RWPE2 (cell line): Measurements from ENCODE around the gene APOB.

Experiments used
- ATAC-seq: fragments of 200-7000 bp; cut with Tn5 transposase; 3 replicates; pipeline ENCODE4 v1.9.1; 2021; ENCODE audit warnings: low read depth
- DNase-seq: peaks from one replicate; pipeline ENCODE4 v3.0.0-alpha.2; 2020; ENCODE audit warnings: low spot score
- H3K27ac ChIP-seq: fragments of 450-650 bp; 2 replicates; pipeline ENCODE4 v1.5.1; 2017; ENCODE audit warnings: mild to moderate bottlenecking; ENCODE audit not compliant: poor library complexity, severe bottlenecking
- H3K27me3 ChIP-seq: fragments of 250-450 bp; sonication (Bioruptor Pico); 2 replicates; pipeline ENCODE4 v1.5.1; 2021; ENCODE audit warnings: mild to moderate bottlenecking, moderate library complexity; ENCODE audit not compliant: insufficient read depth, poor library complexity, severe bottlenecking
- H3K36me3 ChIP-seq: fragments of 250-450 bp; sonication (Bioruptor Pico); 2 replicates; pipeline ENCODE4 v1.5.1; 2020; ENCODE audit warnings: low read depth, mild to moderate bottlenecking, moderate library complexity
- H3K4me1 ChIP-seq: fragments of 250-450 bp; sonication (Bioruptor Pico); 2 replicates; pipeline ENCODE4 v1.5.1; 2021; ENCODE audit warnings: mild to moderate bottlenecking, moderate library complexity; ENCODE audit not compliant: insufficient read depth, poor library complexity, severe bottlenecking
- H3K4me3 ChIP-seq: fragments of 250-450 bp; sonication (Bioruptor Pico); 2 replicates; pipeline ENCODE4 v1.5.1; 2021; ENCODE audit warnings: mild to moderate bottlenecking, moderate library complexity; ENCODE audit not compliant: severe bottlenecking
- H3K9me3 ChIP-seq: fragments of 250-450 bp; sonication (Bioruptor Pico); 2 replicates; pipeline ENCODE4 v1.5.1; 2021; ENCODE audit warnings: mild to moderate bottlenecking, moderate library complexity; ENCODE audit not compliant: severe bottlenecking
- CTCF ChIP-seq: fragments of 450-650 bp; IDR thresholded peaks from one replicate; pipeline ENCODE4 v1.5.1; 2017; ENCODE audit warnings: mild to moderate bottlenecking, moderate library complexity; ENCODE audit not compliant: poor library complexity, severe bottlenecking

The APOB gene

GRCh38 chr2:21009662-21010225 lies 34.1 kb downstream of the APOB start:
- H3K9me3 ChIP-seq: no peaks in the 10 kb centered on the region
- no peaks in the 10 kb centered on the region for H3K27me3 ChIP-seq
- no peak overlapping the region for H3K4me3 ChIP-seq
- H3K4me1 ChIP-seq: no peaks in the 10 kb centered on the region
- DNase-seq: no peak
- TF ChIP-seq CTCF: no peak
- H3K27ac ChIP-seq: no peak overlapping the region
- H3K36me3 ChIP-seq: no peaks in the 10 kb centered on the region
- no peak for ATAC-seq

DNA sequence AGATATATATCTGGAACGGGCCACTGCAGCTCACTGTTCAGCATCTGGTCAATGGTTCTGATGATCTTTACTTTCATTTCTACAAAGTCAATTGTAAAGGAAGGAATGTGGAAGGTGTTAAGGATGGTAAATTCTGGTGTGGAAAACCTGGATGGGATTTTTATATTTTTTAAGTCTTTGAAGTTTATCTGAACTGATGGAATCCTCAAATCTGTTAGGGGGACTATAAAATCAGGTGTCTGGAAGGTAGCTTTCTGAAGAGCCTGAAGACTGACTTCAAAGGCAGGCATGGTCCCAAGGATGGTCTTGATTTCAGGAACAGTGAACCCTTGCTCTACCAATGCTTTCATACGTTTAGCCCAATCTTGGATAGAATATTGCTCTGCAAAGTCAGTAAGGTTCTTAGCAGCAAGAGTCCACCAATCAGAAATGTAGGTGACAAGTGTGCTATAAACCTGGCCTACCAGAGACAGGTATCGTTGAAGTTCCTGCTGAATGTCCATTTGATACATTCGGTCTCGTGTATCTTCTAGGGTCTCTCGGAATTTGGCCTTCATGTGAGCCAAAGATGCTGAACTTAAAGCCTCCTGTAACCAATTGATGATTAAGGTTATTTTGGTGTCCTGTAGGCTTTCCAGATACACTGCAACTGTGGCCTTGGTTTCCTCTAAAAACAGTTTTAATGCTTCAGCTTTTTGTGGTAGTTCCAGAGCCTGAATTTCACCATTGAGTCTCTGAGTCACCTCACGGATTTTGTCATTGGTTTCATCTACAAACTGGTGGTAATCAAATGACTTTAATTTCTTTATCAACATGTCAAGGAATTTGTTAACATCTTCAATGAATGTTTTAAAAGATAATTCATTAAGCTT lies 34.8 kb downstream of the APOB start:
- H3K4me1 ChIP-seq: no peaks in the 10 kb centered on the region
- DNase-seq: no peak
- H3K4me3 ChIP-seq: no peak overlapping the region
- no peak overlapping the region for H3K27ac ChIP-seq
- ATAC-seq: no peak
- no peaks in the 10 kb centered on the region for H3K36me3 ChIP-seq
- H3K27me3 ChIP-seq: no peaks in the 10 kb centered on the region
- no peak for TF ChIP-seq CTCF
- no peaks in the 10 kb centered on the region for H3K9me3 ChIP-seq

- no peak overlapping the region for H3K27ac ChIP-seq
- H3K27me3 ChIP-seq: no peaks in the 10 kb centered on the region
- DNase-seq: no peak
- no peaks in the 10 kb centered on the region for H3K4me1 ChIP-seq
- ATAC-seq: no peak
- H3K36me3 ChIP-seq: no peaks in the 10 kb centered on the region
- H3K4me3 ChIP-seq: no peak overlapping the region
- TF ChIP-seq CTCF: no peak
- H3K9me3 ChIP-seq: no peaks in the 10 kb centered on the region
These were observed 35.7 kb downstream of the APOB start for GRCh38 chr2:21008014-21008789.

- Histone ChIP-seq H3K36me3 (no peaks in the 10 kb centered on the region), H3K4me1 (no peaks in the 10 kb centered on the region), H3K27me3 (no peaks in the 10 kb centered on the region), H3K9me3 (no peaks in the 10 kb centered on the region), H3K27ac (no peak overlapping the region), H3K4me3 (no peak overlapping the region)
- no peak for TF ChIP-seq CTCF
- ATAC-seq (no peak), DNase-seq (no peak)
These were observed 36.5 kb downstream of the APOB start for GRCh38 chr2:21007129-21008013.
